Measurements from ENCODE around the gene ELF2.
"Not testable (repeated sequence)": the region's sequence is repeated elsewhere in the genome, so short reads cannot be mapped to it uniquely, and the experiment has no call there.

ELF2 gene

DNA sequence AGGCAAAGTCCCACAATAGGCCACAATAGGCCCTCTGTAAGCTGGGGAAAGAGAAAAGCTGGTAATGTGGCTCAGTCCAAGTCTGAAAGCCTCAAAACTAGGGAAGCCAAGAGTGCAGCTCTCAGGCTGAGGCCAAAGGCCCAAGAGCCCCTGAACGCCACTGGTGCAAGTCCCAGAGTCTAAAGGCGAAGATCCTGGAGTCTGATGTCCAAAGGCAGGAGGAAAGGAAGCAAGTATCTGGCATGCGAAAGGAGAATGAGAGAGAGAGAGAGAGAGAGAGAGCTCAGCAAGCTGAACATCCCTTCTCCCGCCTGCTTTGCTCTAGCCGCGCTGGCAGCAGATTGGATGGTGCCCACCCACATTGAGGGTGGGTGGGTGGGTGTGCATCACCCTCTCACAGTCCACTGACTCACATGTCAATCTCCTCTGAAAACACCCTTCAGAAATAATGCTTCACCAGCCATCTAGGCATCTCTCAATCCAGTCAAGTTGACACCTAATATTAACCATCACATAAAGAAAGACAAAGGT, 30.9 kb upstream of the ELF2 start:
- no peak for DNase-seq
- Histone ChIP-seq H3K27ac (no peak overlapping the region), H3K4me1 (no peaks in the 10 kb centered on the region), H3K36me3 (no peaks in the 10 kb centered on the region), H3K27me3 (no peaks in the 10 kb centered on the region), H3K4me3 (no peak overlapping the region), H3K9me3 (no peaks in the 10 kb centered on the region)
- TF ChIP-seq, protein P1, sequence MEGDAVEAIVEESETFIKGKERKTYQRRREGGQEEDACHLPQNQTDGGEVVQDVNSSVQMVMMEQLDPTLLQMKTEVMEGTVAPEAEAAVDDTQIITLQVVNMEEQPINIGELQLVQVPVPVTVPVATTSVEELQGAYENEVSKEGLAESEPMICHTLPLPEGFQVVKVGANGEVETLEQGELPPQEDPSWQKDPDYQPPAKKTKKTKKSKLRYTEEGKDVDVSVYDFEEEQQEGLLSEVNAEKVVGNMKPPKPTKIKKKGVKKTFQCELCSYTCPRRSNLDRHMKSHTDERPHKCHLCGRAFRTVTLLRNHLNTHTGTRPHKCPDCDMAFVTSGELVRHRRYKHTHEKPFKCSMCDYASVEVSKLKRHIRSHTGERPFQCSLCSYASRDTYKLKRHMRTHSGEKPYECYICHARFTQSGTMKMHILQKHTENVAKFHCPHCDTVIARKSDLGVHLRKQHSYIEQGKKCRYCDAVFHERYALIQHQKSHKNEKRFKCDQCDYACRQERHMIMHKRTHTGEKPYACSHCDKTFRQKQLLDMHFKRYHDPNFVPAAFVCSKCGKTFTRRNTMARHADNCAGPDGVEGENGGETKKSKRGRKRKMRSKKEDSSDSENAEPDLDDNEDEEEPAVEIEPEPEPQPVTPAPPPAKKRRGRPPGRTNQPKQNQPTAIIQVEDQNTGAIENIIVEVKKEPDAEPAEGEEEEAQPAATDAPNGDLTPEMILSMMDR (IDR thresholded peaks at IDR 0.05), result no peak
- intact Hi-C loops (cut with DNase I; ENCODE audit: low total_unique reads), result no loop called here

DNA sequence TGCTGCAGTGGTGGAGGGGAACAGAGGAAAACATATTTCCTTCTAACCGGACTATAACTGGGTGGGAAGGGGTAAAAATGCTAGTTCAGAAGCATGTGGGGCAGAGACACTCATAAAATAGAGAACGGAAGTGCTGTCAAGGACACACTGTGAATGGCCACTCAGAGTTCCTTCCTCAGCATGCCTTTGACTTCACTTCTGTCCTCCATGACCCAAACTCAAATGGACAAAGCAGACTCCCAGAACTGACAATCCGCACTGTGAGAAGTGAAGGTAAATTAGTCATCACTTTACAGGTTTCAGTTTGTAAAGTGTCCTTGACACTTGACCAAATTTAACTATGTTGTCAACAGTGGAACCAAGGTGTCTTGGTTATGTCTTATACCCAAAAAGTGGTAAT, 30.2 kb upstream of the ELF2 start:
- Histone ChIP-seq H3K4me3 (no peak overlapping the region), H3K4me1 (no peaks in the 10 kb centered on the region), H3K27me3 (no peaks in the 10 kb centered on the region), H3K36me3 (no peaks in the 10 kb centered on the region), H3K27ac (no peak overlapping the region), H3K9me3 (no peaks in the 10 kb centered on the region)
- DNase-seq, result peak in 1 of 2 donors; percentile 23
- intact Hi-C loops (cut with DNase I; ENCODE audit: low total_unique reads), result no loop called here
- TF ChIP-seq, protein P1 (IDR thresholded peaks at IDR 0.05), result no peak

DNA sequence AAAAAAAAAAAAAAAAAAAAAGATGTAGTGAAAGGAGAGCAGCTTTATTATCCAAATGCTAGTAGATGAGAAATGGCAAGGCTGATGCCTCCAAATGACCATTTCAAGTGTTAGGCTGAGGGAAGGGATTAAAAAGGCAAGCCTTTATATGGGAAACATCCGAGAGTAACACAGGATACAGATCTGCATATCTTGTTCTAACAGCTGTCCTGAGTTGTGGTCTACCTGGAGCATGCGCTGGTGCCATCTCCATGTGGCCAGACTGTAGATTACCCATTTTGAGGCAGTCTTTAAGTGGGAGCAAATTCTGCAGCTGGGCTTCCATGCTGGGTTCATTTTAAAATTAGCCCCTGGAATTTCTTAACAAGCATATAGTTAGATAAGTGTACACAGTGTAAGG, 26.0 kb upstream of the ELF2 start:
- intact Hi-C loops (cut with DNase I; ENCODE audit: low total_unique reads), result no loop called here
- no peak for DNase-seq
- Histone ChIP-seq H3K27me3 (no peaks in the 10 kb centered on the region), H3K36me3 (no peaks in the 10 kb centered on the region), H3K4me3 (no peak overlapping the region), H3K27ac (no peak overlapping the region), H3K4me1 (no peaks in the 10 kb centered on the region), H3K9me3 (no peaks in the 10 kb centered on the region)
- TF ChIP-seq, protein P1 (IDR thresholded peaks at IDR 0.05), result no peak

DNA sequence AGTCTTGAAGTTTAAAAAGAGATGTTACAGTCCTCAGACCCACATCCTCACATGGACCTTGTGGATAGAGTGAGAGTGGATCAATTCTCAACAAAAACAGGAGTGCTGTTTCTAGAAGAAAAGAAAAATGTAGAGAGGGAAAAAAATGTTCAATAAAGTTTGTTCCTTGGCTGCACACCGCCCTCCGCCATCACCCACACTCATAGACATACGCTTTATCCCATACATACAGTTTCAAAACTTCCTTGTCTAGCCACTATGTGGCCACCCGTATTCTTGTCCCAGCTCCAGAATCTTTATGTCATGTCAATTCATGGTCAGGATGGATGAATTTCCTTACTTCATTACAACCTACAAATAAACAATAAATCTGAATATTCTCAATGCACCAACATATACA, 23.5 kb upstream of the ELF2 start:
- DNase-seq, result no peak
- no peaks in the 10 kb centered on the region for H3K36me3 ChIP-seq
- no peaks in the 10 kb centered on the region for H3K9me3 ChIP-seq
- no peak overlapping the region for H3K27ac ChIP-seq
- no peak overlapping the region for H3K4me3 ChIP-seq
- TF ChIP-seq, protein P1 (IDR thresholded peaks at IDR 0.05), result no peak
- H3K4me1 ChIP-seq, result no peaks in the 10 kb centered on the region
- H3K27me3 ChIP-seq, result no peaks in the 10 kb centered on the region
- intact Hi-C loops (cut with DNase I; ENCODE audit: low total_unique reads), result no loop called here

DNA sequence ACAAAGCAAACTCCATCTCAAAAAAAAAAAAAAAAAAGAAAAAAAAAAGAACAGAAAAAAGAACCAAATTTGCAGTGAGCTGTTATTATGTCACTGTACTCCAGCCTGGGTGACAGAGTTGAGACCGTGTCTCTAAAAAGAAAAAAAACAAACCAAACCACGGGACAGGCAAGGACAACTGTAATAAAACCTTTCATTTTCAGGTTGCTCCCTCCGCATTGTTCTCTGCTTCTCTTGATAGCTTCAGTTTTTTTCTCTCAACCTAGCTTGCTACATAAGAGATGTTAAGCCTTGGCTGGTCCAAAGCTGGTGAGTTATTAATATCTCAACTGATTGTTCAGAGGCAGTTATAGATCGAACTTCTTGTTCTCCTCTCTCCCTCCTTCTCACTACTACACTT, 23.1 kb upstream of the ELF2 start:
- no peaks in the 10 kb centered on the region for H3K36me3 ChIP-seq
- TF ChIP-seq, protein P1 (IDR thresholded peaks at IDR 0.05), result no peak
- no peaks in the 10 kb centered on the region for H3K9me3 ChIP-seq

DNA sequence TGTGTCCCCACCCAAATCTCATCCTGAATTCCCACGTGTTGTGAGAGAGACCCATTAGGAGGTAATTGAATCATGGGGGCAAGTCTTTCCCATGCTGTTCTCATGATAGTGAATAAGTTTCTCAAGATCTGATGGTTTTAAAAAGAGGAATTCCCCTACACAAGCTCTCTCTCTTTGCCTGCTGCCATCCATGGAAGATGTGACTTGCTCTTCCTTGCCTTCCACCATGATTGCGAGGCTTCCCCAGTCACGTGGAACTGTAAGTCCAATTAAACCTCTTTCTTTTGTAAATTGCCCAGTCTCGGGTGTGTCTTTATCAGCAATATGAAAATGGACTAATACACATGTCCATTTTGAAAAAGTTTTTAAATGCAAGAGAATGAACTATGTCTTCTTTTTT, 20.2 kb upstream of the ELF2 start:
- DNase-seq; H3K9me3 ChIP-seq; H3K36me3 ChIP-seq; intact Hi-C loops (cut with DNase I; ENCODE audit: low total_unique reads); H3K27me3 ChIP-seq; H3K4me1 ChIP-seq; H3K4me3 ChIP-seq; H3K27ac ChIP-seq: not testable (repeated sequence)

More for the DNA sequence above, 23.1 kb upstream of the ELF2 start:
- no peak for DNase-seq
- Histone ChIP-seq H3K27me3 (no peaks in the 10 kb centered on the region), H3K27ac (no peak overlapping the region), H3K4me3 (no peak overlapping the region), H3K4me1 (no peaks in the 10 kb centered on the region)
- intact Hi-C loops (cut with DNase I; ENCODE audit: low total_unique reads), result no loop called here

Data from tibial artery (tissue), 4 donors.